Panc1 (cell line): ENCODE results near the gene MSI2.

Experiments
- POLR2AphosphoS5 ChIP-seq: IDR thresholded peaks from 2 replicates; pipeline ENCODE4 v1.6.1; 2012; ENCODE audit warnings: mild to moderate bottlenecking, low read depth, low read length, moderate library complexity
- TF ChIP-seq, protein P1 (sequence below): fragments of 450-650 bp; IDR thresholded peaks from 2 replicates; pipeline ENCODE4 v1.5.1; 2017; ENCODE audit warnings: mild to moderate bottlenecking
- TF ChIP-seq, protein P2 (sequence below), 2 experiments: IDR thresholded peaks; 2 replicates each; pipeline ENCODE4 v1.6.1; 2011 to 2012; ENCODE audit warnings: low read depth in 2 of 2, control low read depth in 1 of 2, low read length in 1 of 2, mild to moderate bottlenecking in 1 of 2, moderate library complexity in 1 of 2; ENCODE audit not compliant: insufficient read depth in 1 of 2

GRCh38 chr17:57468932-57469775 lies 212.8 kb downstream of the MSI2 start:
- no peak for TF ChIP-seq POLR2AphosphoS5
- TF ChIP-seq, protein P1, sequence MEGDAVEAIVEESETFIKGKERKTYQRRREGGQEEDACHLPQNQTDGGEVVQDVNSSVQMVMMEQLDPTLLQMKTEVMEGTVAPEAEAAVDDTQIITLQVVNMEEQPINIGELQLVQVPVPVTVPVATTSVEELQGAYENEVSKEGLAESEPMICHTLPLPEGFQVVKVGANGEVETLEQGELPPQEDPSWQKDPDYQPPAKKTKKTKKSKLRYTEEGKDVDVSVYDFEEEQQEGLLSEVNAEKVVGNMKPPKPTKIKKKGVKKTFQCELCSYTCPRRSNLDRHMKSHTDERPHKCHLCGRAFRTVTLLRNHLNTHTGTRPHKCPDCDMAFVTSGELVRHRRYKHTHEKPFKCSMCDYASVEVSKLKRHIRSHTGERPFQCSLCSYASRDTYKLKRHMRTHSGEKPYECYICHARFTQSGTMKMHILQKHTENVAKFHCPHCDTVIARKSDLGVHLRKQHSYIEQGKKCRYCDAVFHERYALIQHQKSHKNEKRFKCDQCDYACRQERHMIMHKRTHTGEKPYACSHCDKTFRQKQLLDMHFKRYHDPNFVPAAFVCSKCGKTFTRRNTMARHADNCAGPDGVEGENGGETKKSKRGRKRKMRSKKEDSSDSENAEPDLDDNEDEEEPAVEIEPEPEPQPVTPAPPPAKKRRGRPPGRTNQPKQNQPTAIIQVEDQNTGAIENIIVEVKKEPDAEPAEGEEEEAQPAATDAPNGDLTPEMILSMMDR, result no peak
- TF ChIP-seq, protein P2, sequence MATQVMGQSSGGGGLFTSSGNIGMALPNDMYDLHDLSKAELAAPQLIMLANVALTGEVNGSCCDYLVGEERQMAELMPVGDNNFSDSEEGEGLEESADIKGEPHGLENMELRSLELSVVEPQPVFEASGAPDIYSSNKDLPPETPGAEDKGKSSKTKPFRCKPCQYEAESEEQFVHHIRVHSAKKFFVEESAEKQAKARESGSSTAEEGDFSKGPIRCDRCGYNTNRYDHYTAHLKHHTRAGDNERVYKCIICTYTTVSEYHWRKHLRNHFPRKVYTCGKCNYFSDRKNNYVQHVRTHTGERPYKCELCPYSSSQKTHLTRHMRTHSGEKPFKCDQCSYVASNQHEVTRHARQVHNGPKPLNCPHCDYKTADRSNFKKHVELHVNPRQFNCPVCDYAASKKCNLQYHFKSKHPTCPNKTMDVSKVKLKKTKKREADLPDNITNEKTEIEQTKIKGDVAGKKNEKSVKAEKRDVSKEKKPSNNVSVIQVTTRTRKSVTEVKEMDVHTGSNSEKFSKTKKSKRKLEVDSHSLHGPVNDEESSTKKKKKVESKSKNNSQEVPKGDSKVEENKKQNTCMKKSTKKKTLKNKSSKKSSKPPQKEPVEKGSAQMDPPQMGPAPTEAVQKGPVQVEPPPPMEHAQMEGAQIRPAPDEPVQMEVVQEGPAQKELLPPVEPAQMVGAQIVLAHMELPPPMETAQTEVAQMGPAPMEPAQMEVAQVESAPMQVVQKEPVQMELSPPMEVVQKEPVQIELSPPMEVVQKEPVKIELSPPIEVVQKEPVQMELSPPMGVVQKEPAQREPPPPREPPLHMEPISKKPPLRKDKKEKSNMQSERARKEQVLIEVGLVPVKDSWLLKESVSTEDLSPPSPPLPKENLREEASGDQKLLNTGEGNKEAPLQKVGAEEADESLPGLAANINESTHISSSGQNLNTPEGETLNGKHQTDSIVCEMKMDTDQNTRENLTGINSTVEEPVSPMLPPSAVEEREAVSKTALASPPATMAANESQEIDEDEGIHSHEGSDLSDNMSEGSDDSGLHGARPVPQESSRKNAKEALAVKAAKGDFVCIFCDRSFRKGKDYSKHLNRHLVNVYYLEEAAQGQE (IDR thresholded peaks at IDR 0.05; ENCODE audit: insufficient read depth in 1 of 2, low read depth in 2 of 2, low read length in 1 of 2), result no peak
